Measurements from ENCODE around the gene ARHGAP6.

The ARHGAP6 gene

GRCh38 chrX:11159149-11159548 is 506.6 kb downstream of the ARHGAP6 start:
- Histone ChIP-seq H3K27me3 (peaks cover 83 to 100% (median 99%) of the 10 kb centered on the region in 11 experiments), H4K20me1 (no peaks in the 10 kb centered on the region), H3K4me2 (no peak overlapping the region), H3K9me3 (replicated peaks in 1 of 11) (peaks cover 0 to 13% (median 0%) of the 10 kb centered on the region in 11 experiments; a peak in 3 of 22 replicates), H3K36me3 (no peaks in the 10 kb centered on the region), H3K4me1 (peaks cover 0 to 5% (median 0%) of the 10 kb centered on the region in 10 experiments; a peak in 1 of 20 replicates), H3K4me3 (no peak overlapping the region), H3K27ac (no peak overlapping the region), H3K9ac (no peak overlapping the region)
- no peak for TF ChIP-seq Cebpa-rat (IDR thresholded peaks at IDR 0.05)

GRCh38 chrX:11151799-11152559 is 513.7 kb downstream of the ARHGAP6 start:
- H3K9ac ChIP-seq: no peak overlapping the region
- no peaks in the 10 kb centered on the region for H3K9me3 ChIP-seq (replicated peaks in 1 of 11)
- H3K27me3 ChIP-seq: peaks cover 79 to 100% (median 93%) of the 10 kb centered on the region in 11 experiments
- H3K27ac ChIP-seq: no peak overlapping the region
- no peaks in the 10 kb centered on the region; a peak in 2 of 22 replicates for H4K20me1 ChIP-seq
- H3K4me3 ChIP-seq: no peak overlapping the region
- no peaks in the 10 kb centered on the region for H3K4me1 ChIP-seq
- no peaks in the 10 kb centered on the region for H3K36me3 ChIP-seq
- no peak for TF ChIP-seq Cebpa-rat (IDR thresholded peaks at IDR 0.05)
- no peak overlapping the region for H3K4me2 ChIP-seq

GRCh38 chrX:11148401-11148800 is 517.3 kb downstream of the ARHGAP6 start:
- peaks cover 0 to 6% (median 0%) of the 10 kb centered on the region in 11 experiments; a peak in 4 of 22 replicates for H4K20me1 ChIP-seq
- H3K27me3 ChIP-seq: peaks cover 85 to 100% (median 97%) of the 10 kb centered on the region in 11 experiments
- no peak overlapping the region for H3K27ac ChIP-seq
- peaks cover 0 to 10% (median 0%) of the 10 kb centered on the region in 10 experiments; a peak in 2 of 20 replicates for H3K4me1 ChIP-seq
- H3K9ac ChIP-seq: no peak overlapping the region
- no peak for TF ChIP-seq Cebpa-rat (IDR thresholded peaks at IDR 0.05)
- no peak overlapping the region for H3K4me3 ChIP-seq
- H3K36me3 ChIP-seq: no peaks in the 10 kb centered on the region
- no peaks in the 10 kb centered on the region for H3K9me3 ChIP-seq (replicated peaks in 1 of 11)
- no peak overlapping the region for H3K4me2 ChIP-seq

- Histone ChIP-seq H4K20me1 (peaks cover 0 to 7% (median 0%) of the 10 kb centered on the region in 11 experiments; a peak in 3 of 22 replicates), H3K9ac (no peak overlapping the region), H3K4me1 (peaks cover 0 to 10% (median 0%) of the 10 kb centered on the region in 10 experiments; a peak in 2 of 20 replicates), H3K27ac (no peak overlapping the region), H3K36me3 (no peaks in the 10 kb centered on the region), H3K27me3 (peaks cover 89 to 100% (median 97%) of the 10 kb centered on the region in 11 experiments), H3K9me3 (replicated peaks in 1 of 11) (no peaks in the 10 kb centered on the region), H3K4me3 (no peak overlapping the region), H3K4me2 (no peak overlapping the region)
- TF ChIP-seq Cebpa-rat (IDR thresholded peaks at IDR 0.05): no peak
Observed at GRCh38 chrX:11146411-11146810, 519.3 kb downstream of the ARHGAP6 start.

GRCh38 chrX:11143931-11144678 is 521.6 kb downstream of the ARHGAP6 start:
- H3K4me3 ChIP-seq: no peak overlapping the region
- H3K9me3 ChIP-seq (replicated peaks in 1 of 11): no peaks in the 10 kb centered on the region
- H3K27ac ChIP-seq: 0 out of 22 replicates have a peak overlapping the region, but pooled peaks of 1 of the 11 experiments have one; percentile 7
- TF ChIP-seq Cebpa-rat (IDR thresholded peaks at IDR 0.05): no peak
- no peaks in the 10 kb centered on the region for H3K36me3 ChIP-seq
- no peak overlapping the region for H3K9ac ChIP-seq
- H3K4me2 ChIP-seq: peak overlapping the region in 1 of 11 experiments; percentile 16; a peak in 2 of 22 replicates
- peaks cover 0 to 10% (median 0%) of the 10 kb centered on the region in 11 experiments; a peak in 6 of 22 replicates for H4K20me1 ChIP-seq
- H3K27me3 ChIP-seq: peaks cover 90 to 100% (median 95%) of the 10 kb centered on the region in 11 experiments
- peaks cover 0 to 10% (median 0%) of the 10 kb centered on the region in 10 experiments; a peak in 2 of 20 replicates for H3K4me1 ChIP-seq

GRCh38 chrX:11138498-11139390 is 527.0 kb downstream of the ARHGAP6 start:
- Histone ChIP-seq H3K36me3 (no peaks in the 10 kb centered on the region), H3K27ac (no peak overlapping the region), H3K4me2 (no peak overlapping the region), H3K27me3 (peaks cover 79 to 87% (median 83%) of the 10 kb centered on the region in 11 experiments), H3K9me3 (replicated peaks in 1 of 11) (no peaks in the 10 kb centered on the region), H3K4me1 (no peaks in the 10 kb centered on the region), H3K4me3 (no peak overlapping the region), H4K20me1 (peaks cover 0 to 21% (median 0%) of the 10 kb centered on the region in 11 experiments; a peak in 7 of 22 replicates), H3K9ac (no peak overlapping the region)
- no peak for TF ChIP-seq Cebpa-rat (IDR thresholded peaks at IDR 0.05)

GRCh38 chrX:11137543-11138139 is 528.1 kb downstream of the ARHGAP6 start:
- TF ChIP-seq Cebpa-rat (IDR thresholded peaks at IDR 0.05): no peak
- Histone ChIP-seq H3K9me3 (replicated peaks in 1 of 11) (no peaks in the 10 kb centered on the region), H3K27ac (no peak overlapping the region), H3K4me3 (no peak overlapping the region), H3K9ac (no peak overlapping the region), H3K36me3 (no peaks in the 10 kb centered on the region), H4K20me1 (peaks cover 0 to 16% (median 0%) of the 10 kb centered on the region in 11 experiments; a peak in 5 of 22 replicates), H3K4me2 (no peak overlapping the region), H3K27me3 (peaks cover 79 to 87% (median 83%) of the 10 kb centered on the region in 11 experiments), H3K4me1 (no peaks in the 10 kb centered on the region)

- Histone ChIP-seq H3K9ac (no peak overlapping the region), H3K4me1 (no peaks in the 10 kb centered on the region), H3K27me3 (peaks cover 81 to 88% (median 85%) of the 10 kb centered on the region in 11 experiments), H3K9me3 (replicated peaks in 1 of 11) (no peaks in the 10 kb centered on the region), H3K4me2 (no peak overlapping the region), H3K27ac (no peak overlapping the region), H3K4me3 (no peak overlapping the region), H3K36me3 (no peaks in the 10 kb centered on the region), H4K20me1 (peaks cover 0 to 16% (median 0%) of the 10 kb centered on the region in 11 experiments; a peak in 5 of 22 replicates)
- no peak for TF ChIP-seq Cebpa-rat (IDR thresholded peaks at IDR 0.05)
Observed at GRCh38 chrX:11135564-11136185, 530.0 kb downstream of the ARHGAP6 start.
